Spleen (tissue), 11 donors: ENCODE measurements around the gene RNF214. TPM values are rescaled to one million over a fixed set of nuclear protein-coding genes. Genes with fewer than 3 reads are reported as not detected.

Experiments
- DNase-seq: peaks from one replicate; pipeline ENCODE4 v3.0.0-alpha.2; 2020
- H3K27ac ChIP-seq, 8 donors: fragments of 200-600 bp; sonication (generic) in 7 of 8; 1 replicate in 4 of 8; 2 replicates in 4 of 8; pipeline versions ENCODE4 v1.5.0 to v1.8.0; 2016 to 2021; ENCODE audit warnings: inconsistent platforms in 4 of 8, mild to moderate bottlenecking in 4 of 8, moderate library complexity in 1 of 8
- H3K27me3 ChIP-seq, 7 donors: fragments of 200-600 bp; sonication (generic) in 6 of 7; replicated peaks in 1 of 7; 1 replicate in 4 of 7; 2 replicates in 3 of 7; pipeline versions ENCODE4 v1.5.0 to v1.8.0; 2016 to 2021; ENCODE audit warnings: inconsistent platforms in 3 of 7, mild to moderate bottlenecking in 1 of 7
- H3K36me3 ChIP-seq, 6 donors: fragments of 200-600 bp; sonication (generic) in 5 of 6; 1 replicate in 4 of 6; 2 replicates in 2 of 6; pipeline versions ENCODE4 v1.5.0 to v1.8.0; 2016 to 2021; ENCODE audit warnings: inconsistent platforms in 2 of 6
- H3K4me1 ChIP-seq, 6 donors: fragments of 200-600 bp; sonication (generic) in 5 of 6; 1 replicate in 3 of 6; 2 replicates in 3 of 6; pipeline versions ENCODE4 v1.5.0 to v1.8.0; 2016 to 2021; ENCODE audit warnings: inconsistent platforms in 3 of 6
- H3K4me3 ChIP-seq, 8 donors: fragments of 200-600 bp; sonication (generic) in 7 of 8; 1 replicate in 4 of 8; 2 replicates in 4 of 8; pipeline versions ENCODE4 v1.5.0 to v1.8.0; 2016 to 2021; ENCODE audit warnings: inconsistent platforms in 4 of 8, mild to moderate bottlenecking in 4 of 8, moderate library complexity in 2 of 8
- H3K9me3 ChIP-seq, 8 donors: fragments of 200-600 bp; sonication (generic) in 7 of 8; 1 replicate in 4 of 8; 2 replicates in 4 of 8; pipeline versions ENCODE4 v1.5.0 to v1.8.0; 2016 to 2021; ENCODE audit warnings: inconsistent platforms in 4 of 8
- POLR2A ChIP-seq, 3 donors: fragments of 450-650 bp; IDR thresholded peaks; one replicate each; pipeline ENCODE4 v1.5.1; 2017; ENCODE audit warnings: antibody characterized with exemption in 3 of 3, mild to moderate bottlenecking in 1 of 3
- POLR2AphosphoS5 ChIP-seq, 3 donors: sonication (generic); formaldehyde crosslinking; IDR thresholded peaks; one replicate each; pipeline ENCODE4 v1.5.1; 2017; ENCODE audit warnings: antibody characterized with exemption in 3 of 3
- WGBS, 5 donors: extraction: QIAGEN DNeasy Blood & Tissue Kit in 3 of 5; methylation state at CpG; one replicate each; pipeline versions ENCODE4 v1.1.5 to v1.1.7; 2013 to 2018; 5-methylcytosine and 5-hydroxymethylcytosine counted together
- intact Hi-C: fragments of 100-400 bp; cut with DNase I; formaldehyde crosslinking; loops from one replicate; pipeline ENCODE4 v1.15.0; 2023; ENCODE audit warnings: low total_unique reads
- polyA plus RNA-seq, 3 donors: library from polyadenylated mRNA; stranded (reverse); fragments of 200-250 nt; gene quantifications; one replicate each; pipeline ENCODE4 v1.2.1, GENCODE V29; 2013
- total RNA-seq, 7 donors: library from RNA; depleted of rRNA in 3 of 7; stranded (reverse); fragments of >200 nt in 3 of 7; fragmentation: NEBNext Ultra II Directional in 4 of 7; extraction: Animal tissue kit (Norgen Biotek cat#: 25700) in 4 of 7; gene quantifications; one replicate each; pipeline versions ENCODE4 v1.1.0 to v1.2.1, GENCODE V29; 2016 to 2021
- TF ChIP-seq, protein P1 (sequence below), 11 experiments: fragments of 200-600 bp in 7 of 11; fragments of 450-650 bp in 4 of 11; sonication (generic) in 4 of 11; IDR thresholded peaks in 8 of 11; conservative IDR thresholded peaks in 3 of 11; 1 replicate in 7 of 11; 2 replicates in 4 of 11; pipeline versions ENCODE4 v1.4.0 to v1.8.0; 2016 to 2021; ENCODE audit warnings: antibody characterized with exemption in 11 of 11, inconsistent platforms in 4 of 11, mild to moderate bottlenecking in 1 of 11
- donor health status: healthy with polysubstance abuse.
- donor health status: DM: no; HTN: no; CAD: no; lungs with moderate emphysema.
- donor health status: DM: no; HTN: no; CAD: no.
- donor health status: Bipolar disorder and iron deficiency.
- donor health status: healthy.
- donor health status: DM: no; HTN: no; CAD: no.
- donor health status: DM: yes; HTN: yes; CAD: no.

Gene RNF214
- total and polyA plus RNA-seq, 10 donors, result 5.6 to 29.6 (median 19.6) TPM

DNA sequence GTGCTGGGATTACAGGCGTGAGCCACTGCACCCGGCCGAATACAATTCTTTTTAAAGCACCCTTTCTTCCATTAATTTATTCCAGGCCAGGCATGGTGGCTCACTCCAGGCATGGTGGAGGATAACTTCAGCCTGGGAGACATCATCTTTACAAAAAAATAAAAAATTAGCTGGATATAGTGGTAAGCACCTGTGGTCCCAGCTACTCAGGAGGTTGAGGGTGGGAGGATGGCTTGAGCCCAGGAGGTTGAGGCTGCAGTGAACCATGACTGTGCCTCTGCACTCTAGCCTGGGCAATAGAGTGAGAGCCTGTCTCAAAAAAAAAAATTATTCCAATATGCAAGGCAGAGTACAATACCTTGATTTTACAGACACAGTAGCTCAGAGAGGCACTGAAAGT lies 21.9 kb upstream of the RNF214 start:
- Histone ChIP-seq H3K27me3 (no peaks in the 10 kb centered on the region), H3K9me3 (no peaks in the 10 kb centered on the region), H3K36me3 (peaks cover 0 to 74% (median 29%) of the 10 kb centered on the region in 6 donors), H3K4me3 (no peak overlapping the region), H3K4me1 (peaks cover 0 to 10% (median 0%) of the 10 kb centered on the region in 6 donors), H3K27ac (no peak overlapping the region)
- 93 to 98% (median 98%) methylated on average over 3 of the region's 3 CpGs for WGBS, 5 donors
- TF ChIP-seq POLR2A (IDR thresholded peaks at IDR 0.05) (no peak), POLR2AphosphoS5 (IDR thresholded peaks at IDR 0.05) (peak in 1 of 3 donors; percentile 67)
- intact Hi-C loops, result no loop called here
- DNase-seq, result no peak

DNA sequence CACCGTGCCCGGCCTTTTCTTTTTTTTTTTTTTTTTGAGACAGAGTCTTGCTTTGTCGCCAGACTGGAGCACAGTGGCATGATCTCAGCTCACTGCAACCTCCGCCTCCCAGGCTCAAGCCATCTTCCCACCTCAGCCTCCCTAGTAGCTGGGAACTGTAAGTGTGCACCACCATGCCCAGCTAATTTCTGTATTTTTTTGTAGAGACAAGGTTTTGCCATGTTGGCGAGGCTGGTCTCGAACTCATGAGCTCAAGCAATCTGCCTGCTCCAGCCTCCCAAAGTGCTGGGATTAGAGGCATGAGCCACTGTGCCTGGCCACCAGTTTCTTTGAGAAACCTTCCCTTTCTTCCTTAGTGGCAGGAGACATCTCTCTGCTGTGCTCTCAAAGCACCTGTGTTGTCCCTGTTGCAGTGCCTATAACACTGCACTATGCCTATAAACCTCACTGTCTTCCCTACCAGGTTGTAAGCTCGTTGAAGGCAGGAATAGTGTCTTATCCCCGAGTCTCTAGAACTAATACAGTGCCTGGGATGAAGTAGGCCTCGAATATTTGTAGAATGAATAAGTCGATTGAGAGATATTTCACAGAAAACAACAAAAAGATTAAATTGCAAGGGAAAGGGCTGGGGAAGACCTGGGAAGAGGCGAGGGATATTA lies 19.6 kb upstream of the RNF214 start:
- Histone ChIP-seq H3K27ac (no peak overlapping the region), H3K36me3 (peaks cover 0 to 86% (median 48%) of the 10 kb centered on the region in 6 donors), H3K4me3 (no peak overlapping the region), H3K9me3 (no peaks in the 10 kb centered on the region), H3K27me3 (no peaks in the 10 kb centered on the region), H3K4me1 (peaks cover 0 to 25% (median 0%) of the 10 kb centered on the region in 6 donors)
- 96 to 99% (median 97%) methylated on average over 9 to 11 of the region's 11 CpGs for WGBS, 5 donors
- intact Hi-C loops, result no loop called here
- no peak for DNase-seq
- TF ChIP-seq POLR2AphosphoS5 (IDR thresholded peaks at IDR 0.05) (peak in 1 of 3 donors; percentile 61), POLR2A (IDR thresholded peaks at IDR 0.05) (no peak)

DNA sequence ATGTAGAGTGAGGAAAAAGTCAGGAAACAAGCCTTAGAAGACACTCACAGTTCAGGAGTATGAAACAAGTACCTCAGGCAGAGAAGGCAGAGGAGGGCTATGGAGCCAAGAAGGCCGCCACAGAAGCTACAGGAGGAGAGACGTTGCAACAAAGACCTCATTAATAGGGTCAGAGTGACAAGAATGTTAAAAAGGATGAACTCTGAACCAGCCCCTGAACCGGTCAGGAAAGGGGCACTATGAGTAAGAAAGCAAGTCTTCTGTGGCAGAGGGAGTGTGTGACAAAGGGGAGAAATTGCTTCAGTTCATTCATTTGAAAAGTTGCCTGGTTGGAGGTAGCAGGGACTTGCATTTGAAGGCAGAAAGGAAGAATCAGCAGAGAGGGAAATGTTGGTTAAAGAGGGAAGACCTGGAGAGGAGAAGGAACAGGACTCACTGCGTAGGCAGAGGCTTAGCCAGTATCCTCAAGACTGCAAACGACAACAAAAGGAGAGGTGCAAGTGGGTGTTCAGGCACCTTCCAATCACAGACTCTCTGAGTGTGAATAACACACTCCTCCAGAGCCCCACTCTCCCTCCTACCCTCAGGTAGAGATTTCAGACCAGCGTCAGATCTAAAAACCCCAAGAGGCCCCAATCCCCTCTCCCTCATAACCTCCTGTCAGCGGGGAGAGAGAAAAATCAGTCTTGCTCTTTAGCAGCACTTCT lies 17.9 kb upstream of the RNF214 start:
- peaks cover 0 to 39% (median 4%) of the 10 kb centered on the region in 6 donors for H3K4me1 ChIP-seq
- H3K9me3 ChIP-seq, result no peaks in the 10 kb centered on the region
- peaks cover 0 to 100% (median 64%) of the 10 kb centered on the region in 6 donors for H3K36me3 ChIP-seq
- 73 to 94% (median 90%) methylated on average over 7 of the region's 7 CpGs for WGBS, 5 donors
- no peak for DNase-seq
- H3K27ac ChIP-seq, result peak overlapping the region in 3 of 8 donors; percentile 7 to 55 (median 30)
- H3K27me3 ChIP-seq, result no peaks in the 10 kb centered on the region
- intact Hi-C loops, result no loop called here
- TF ChIP-seq, protein P1, sequence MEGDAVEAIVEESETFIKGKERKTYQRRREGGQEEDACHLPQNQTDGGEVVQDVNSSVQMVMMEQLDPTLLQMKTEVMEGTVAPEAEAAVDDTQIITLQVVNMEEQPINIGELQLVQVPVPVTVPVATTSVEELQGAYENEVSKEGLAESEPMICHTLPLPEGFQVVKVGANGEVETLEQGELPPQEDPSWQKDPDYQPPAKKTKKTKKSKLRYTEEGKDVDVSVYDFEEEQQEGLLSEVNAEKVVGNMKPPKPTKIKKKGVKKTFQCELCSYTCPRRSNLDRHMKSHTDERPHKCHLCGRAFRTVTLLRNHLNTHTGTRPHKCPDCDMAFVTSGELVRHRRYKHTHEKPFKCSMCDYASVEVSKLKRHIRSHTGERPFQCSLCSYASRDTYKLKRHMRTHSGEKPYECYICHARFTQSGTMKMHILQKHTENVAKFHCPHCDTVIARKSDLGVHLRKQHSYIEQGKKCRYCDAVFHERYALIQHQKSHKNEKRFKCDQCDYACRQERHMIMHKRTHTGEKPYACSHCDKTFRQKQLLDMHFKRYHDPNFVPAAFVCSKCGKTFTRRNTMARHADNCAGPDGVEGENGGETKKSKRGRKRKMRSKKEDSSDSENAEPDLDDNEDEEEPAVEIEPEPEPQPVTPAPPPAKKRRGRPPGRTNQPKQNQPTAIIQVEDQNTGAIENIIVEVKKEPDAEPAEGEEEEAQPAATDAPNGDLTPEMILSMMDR (IDR thresholded peaks at IDR 0.05 in 8 of 11, conservative IDR thresholded peaks at IDR 0.05 in 3 of 11), result no peak
- peak in 1 of 3 donors; percentile 69 for TF ChIP-seq POLR2AphosphoS5 (IDR thresholded peaks at IDR 0.05)
- H3K4me3 ChIP-seq, result no peak overlapping the region

DNA sequence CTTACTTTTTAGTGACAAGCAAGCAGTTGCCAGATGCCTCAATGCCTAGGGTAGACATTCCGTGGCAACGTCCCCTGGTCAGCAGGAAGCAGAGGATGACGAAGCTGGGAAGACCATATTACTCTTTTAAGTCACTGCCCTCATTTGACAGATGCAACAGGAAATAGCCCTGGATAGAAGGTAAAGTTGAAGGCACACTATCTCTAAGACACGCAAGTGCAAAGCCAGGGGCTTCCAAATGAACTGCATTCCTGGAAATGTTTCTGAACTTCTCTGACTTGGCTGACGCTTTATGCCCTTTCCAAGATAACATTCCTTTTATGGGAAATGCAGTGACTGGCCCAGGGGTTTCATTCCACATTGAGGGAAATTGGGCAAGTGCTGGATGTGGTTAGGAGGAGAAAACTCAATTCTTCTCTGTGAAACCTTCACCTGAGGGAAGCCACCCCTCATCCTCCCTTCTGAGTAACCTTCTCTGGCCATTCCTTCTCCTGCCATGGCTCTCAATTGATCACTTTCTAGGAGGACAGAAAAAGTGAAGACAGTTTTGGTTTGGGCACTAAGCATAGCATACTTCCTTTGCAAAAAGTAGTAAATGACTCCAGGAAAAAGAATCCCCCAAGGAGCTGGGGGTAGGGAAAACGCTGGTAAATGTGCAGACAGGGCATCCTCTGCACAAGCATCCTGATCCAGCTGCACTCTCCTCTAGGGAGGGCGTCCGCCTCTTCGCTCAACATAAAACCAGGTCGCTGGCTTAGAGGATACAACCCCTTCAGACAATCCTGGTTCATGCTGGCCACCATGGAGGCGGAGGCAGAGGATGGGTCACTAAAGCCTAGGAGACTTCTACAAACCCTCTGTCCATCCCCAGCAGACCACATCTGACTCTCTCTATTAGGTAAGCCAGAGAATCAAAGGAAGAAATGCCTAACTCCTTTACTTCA lies 15.1 kb upstream of the RNF214 start:
- peak overlapping the region in 7 of 8 donors; percentile 34 to 78 (median 72) for H3K27ac ChIP-seq
- H3K27me3 ChIP-seq, result no peaks in the 10 kb centered on the region
- intact Hi-C loops, result no loop called here
- WGBS, 5 donors, result 75 to 89% (median 88%) methylated on average over 11 of the region's 11 CpGs
- DNase-seq, result no peak
- no peak overlapping the region for H3K4me3 ChIP-seq
- H3K9me3 ChIP-seq, result no peaks in the 10 kb centered on the region
- peaks cover 0 to 100% (median 92%) of the 10 kb centered on the region in 6 donors for H3K36me3 ChIP-seq
- TF ChIP-seq POLR2A (IDR thresholded peaks at IDR 0.05) (no peak), POLR2AphosphoS5 (IDR thresholded peaks at IDR 0.05) (peak in 1 of 3 donors; percentile 71)
- H3K4me1 ChIP-seq, result peaks cover 0 to 65% (median 16%) of the 10 kb centered on the region in 6 donors

DNA sequence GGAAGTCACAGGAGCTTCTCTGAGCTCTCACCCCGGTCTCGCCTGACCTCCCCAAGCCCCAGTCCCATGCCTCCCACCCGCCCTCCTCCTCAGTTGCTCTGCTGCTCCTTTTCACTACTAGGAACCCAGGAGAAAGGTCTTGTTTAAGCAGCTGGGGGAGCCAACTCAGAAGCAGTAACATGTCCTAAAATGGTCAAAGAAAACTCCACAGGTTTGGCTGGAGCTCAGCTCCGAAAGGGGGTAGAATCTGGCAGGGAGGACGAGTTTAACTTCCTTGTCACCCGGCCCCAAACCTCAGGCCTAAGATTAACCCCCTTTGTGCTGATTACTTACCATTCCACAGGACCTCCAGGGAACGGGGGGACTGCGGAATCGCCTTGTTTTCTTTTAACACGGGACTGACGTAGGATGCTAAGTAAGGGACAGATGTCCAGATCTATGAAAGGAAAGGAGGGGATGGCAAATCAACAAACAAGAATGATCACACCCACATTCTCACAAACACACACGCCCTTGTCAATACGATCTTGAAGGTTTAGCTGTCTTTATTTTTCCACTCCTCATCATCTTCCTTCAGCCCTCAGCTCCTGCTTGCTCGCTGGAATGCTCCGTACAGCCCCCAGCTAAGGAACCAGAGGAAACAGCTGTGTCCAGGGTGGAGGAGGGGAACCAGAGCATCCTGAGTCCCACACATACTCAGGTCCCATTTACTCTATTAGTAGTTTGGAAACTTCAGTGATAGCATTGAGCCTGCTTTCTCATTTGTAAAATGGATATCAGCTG lies 14.1 kb upstream of the RNF214 start:
- H3K27ac ChIP-seq, result peak overlapping the region in 7 of 8 donors; percentile 34 to 78 (median 72)
- H3K9me3 ChIP-seq, result no peaks in the 10 kb centered on the region
- TF ChIP-seq POLR2AphosphoS5 (IDR thresholded peaks at IDR 0.05) (peak in 1 of 3 donors; percentile 39), POLR2A (IDR thresholded peaks at IDR 0.05) (no peak)
- TF ChIP-seq, protein P1 (IDR thresholded peaks at IDR 0.05 in 8 of 11, conservative IDR thresholded peaks at IDR 0.05 in 3 of 11), result no peak
- H3K36me3 ChIP-seq, result peaks cover 0 to 100% (median 93%) of the 10 kb centered on the region in 6 donors
- intact Hi-C loops, result no loop called here
- WGBS, 5 donors, result 78 to 86% (median 84%) methylated on average over 15 of the region's 15 CpGs
- DNase-seq, result peak; percentile 56
- no peak overlapping the region for H3K4me3 ChIP-seq
- H3K4me1 ChIP-seq, result peaks cover 0 to 73% (median 20%) of the 10 kb centered on the region in 6 donors
- H3K27me3 ChIP-seq, result no peaks in the 10 kb centered on the region
